HG02610 (cell line): ENCODE measurements around the gene ITPKB.
"Not testable (repeated sequence)": the region's sequence is repeated elsewhere in the genome, so short reads cannot be mapped to it uniquely, and the experiment has no call there.

Experiments
- ATAC-seq: cut with Tn5 transposase; IDR thresholded peaks from one replicate; pipeline ENCODE4 v1.9.1; 2021; ENCODE audit warnings: mild to moderate bottlenecking, moderate library complexity; ENCODE audit not compliant: unreplicated experiment

Gene ITPKB

DNA sequence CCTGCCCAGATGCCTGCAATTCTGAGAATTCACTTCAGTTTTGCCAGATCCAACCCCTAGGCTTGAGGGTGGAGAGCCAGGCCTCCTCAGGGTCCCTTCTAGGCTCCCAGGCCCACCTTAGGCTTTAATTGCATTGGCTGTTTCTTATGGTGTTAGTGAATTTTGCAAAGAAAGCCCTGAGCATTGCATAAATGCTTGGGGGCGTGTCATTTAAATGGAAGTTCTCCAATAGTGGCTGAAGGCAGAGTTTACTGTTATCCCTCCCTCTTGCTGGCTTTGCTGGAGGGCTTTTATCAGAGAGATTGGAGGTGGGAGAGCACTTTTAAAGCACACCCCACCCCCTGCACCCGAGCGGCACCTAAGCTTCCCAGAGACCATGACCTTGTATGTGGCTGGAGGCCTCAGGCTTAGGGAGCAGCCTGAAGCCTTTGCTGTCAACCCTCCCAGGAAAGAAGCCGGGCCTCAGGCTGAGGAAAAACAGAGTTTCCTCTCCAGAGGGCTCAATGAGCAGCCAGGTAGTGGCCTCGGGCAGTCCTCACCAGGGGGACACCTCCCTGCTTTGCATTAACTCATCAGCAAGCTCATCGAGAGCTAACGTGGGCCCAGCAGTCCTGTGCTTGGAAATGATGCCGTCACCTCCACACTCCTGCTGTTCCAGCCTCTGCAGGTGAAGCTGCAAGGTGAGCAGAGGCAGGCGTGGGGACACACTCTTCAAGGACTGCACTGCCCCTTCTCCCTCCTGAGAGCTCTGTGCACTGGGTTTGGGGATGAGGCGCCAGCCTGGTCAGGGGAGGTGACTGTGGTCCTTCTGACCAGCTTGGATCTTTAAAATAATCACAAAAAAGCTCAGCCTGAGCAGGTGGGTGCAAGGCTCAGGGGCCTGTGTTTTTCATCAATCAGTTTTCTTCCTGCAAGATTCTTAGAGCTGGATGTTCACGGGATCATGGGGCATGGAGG is 132.5 kb downstream of the ITPKB start:
- ATAC-seq: no peak

DNA sequence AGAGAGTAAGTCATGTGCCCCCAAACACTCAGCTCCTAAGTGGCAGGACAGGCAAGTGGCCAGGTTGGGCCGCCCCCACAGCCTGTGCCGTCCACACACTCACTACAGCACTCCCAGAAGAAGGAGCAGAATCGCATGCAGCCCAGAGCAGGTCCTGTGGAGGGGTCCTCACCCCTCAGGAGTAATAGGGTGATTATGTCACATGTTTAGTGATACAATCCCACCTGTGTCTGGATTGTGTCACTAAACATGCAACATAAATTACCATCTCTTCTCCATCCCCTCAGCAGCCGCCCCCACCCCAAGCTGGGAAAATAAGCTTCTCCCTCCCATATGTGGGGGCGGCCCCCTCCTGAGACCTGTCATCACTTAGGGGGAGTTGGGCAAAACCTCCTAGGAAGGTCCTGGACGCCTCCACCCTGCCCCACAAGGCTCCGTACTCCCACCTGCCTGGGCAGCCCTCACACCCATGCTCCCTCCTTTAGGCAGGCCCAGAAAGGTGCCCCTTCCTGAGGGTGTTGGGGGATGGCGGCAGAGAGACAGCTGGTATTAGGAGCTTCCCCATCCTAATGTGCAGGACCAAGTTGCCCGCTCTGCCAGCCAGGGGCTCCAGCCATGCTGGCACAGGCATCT is 133.6 kb downstream of the ITPKB start:
- no peak for ATAC-seq

DNA sequence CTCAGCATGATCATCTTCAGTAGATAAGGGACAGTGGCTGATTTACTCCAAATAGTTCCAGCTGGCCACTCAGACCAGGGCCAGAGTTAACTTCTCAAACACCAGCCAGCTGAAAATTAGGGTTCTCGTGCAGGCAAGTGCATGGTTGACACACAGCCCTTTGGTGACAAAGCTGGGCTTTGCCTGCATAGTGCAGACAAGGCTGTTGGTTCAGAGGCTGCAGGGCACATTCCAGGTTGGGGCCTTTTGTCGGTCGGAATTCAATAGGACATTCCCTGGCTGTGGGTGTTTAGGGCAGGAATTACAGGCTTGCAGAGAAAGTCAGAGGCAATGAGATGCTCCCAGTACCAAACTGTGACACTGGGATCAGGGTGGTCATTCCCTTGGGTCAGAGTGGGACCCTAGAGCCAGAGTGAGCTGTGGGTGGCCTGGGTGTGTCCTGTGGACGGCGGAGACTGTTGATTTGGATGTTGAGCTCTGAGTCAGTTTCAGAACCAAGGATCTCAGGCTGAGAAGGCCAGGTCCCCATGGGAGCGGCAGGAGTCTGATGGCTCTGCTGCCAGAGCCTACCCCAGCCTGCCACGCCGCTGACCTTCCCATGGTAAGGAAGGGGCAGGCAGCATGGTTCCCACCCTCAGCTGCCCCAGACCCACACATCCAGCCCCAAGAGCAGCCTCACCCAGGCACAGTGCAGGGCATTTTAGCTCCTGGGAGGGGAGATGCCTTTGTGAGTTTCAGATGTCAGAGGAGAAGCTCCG is 134.3 kb downstream of the ITPKB start:
- ATAC-seq: no peak

DNA sequence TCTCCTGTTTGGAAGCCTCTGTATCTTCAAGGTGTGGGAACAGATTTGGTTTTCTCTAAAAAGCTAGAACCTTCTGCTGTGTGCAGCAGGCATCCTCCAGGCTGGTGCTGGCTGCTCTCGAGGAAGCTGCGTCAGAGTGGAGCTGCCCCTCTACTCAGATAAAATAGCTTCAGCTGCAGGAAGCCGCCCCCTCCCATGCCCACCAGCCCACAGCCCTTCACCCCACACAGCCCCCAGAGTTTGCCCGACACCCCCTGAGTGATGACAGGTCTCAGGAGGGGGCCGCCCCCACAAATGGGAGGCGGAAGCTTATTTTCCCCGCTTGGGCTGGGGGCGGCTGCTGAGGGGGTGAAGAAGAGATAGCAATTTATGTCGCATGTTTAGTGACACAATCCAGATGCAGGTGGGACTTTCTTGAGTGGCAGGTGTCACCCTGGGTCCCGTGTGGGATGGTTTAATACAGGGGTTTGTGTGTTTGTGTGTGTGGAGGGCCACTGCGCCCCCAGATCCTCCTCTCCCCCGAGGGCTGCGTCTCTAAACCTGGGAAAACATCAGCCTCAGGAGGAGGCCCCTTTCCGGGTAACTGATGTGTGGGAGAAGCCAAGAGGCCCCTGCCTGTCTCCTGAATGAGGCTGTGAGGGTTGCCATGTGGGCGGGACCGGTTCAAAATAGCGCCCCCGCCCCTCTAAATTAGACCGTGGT is 135.1 kb downstream of the ITPKB start:
- no peak for ATAC-seq

DNA sequence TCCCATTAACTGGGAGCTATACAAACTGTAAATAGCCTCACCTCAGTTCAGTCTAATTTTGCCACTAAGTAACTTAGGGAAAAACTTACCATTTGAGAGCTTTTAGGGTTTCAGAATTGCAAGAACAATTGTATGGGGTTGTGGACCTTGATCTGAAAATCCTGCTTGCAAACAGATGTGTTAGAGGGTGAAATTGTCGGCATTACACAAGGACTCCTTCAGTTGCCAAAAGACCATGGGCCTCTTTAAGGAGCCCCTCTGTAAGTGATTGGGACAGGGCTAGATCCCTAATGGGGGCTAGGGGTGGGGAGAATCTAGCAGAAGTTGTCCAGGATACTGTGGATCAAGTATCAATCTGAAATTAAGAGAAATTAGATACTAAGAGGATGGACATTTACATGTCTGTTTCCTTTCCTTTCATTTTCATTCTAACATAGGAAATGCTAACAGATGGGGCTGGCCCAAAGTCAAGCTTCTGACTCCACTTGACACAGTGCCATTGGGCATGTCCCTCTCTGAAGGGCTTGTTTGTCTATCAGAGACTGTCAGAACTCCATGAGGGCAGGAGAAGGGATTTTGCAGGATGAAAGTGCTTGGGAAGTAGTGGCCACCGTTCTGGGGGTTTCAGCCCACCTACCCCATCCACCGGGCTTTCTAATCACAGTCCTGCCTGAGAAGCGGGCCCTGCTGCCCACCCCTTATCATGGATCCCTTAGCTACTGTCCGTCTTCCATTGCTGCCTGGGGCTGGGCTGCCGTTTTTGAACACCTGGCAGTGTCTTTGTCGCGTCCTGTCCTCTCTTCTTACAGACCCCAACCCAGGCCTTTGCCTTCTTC is 135.8 kb downstream of the ITPKB start:
- no peak for ATAC-seq

DNA sequence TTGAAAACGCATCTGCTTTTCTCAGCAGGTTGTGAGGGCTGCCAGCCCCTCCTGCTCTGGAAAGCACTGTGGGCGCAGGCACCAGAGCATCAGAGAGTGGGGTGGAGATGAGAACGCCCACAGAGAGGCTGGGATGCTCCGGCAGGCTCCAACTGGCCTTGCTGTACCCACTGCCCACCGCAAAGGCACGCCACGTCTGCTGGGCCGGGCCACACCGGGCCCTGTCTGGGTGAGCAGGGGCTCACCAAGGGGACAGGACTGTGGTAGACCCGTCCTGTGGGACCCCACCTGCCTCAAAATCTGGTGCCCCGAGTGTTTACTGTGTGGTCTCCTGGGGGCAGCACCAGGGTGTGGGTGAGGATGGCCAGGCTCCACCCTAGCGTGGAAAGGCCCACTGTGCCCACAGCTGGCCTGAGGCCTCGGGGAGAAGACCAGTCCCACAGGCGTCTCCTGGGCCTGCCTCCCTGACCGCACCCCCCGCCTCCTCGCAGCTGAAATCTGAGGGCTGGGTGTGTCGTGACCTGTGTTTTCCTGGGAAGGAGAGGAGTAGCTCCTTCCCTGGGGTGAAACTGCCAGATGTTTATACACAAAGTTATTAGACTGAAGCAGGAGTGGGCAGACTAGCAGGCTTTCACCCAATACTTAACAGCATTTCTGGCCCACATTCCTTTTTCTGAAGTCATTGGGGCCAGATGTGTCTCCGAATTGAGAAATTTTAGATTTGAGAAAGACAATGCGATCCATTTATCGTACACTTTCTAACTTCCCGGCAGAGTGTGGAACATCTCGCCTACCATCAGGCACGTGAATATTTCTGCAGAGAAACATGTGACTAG is 136.7 kb downstream of the ITPKB start:
- no peak for ATAC-seq

DNA sequence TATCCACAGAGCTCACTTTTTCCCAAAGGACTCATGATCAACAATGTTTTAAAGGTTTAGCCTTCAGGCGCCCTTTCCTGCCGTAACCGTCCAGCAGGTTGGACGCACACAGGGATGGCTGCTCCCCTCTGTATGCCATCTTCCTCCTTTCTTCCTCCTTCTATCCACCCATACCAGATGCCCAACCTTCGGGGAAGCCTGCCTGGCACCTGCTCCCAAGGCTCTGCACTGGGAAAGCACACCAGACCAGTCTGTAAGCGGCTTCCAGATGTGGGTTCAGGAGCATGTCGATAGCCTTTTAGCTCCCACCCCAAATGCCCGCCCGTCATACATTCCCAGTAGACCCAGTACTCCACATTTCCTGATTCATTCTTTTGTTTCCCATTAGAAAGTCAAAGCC is 137.6 kb downstream of the ITPKB start:
- ATAC-seq: no peak

DNA sequence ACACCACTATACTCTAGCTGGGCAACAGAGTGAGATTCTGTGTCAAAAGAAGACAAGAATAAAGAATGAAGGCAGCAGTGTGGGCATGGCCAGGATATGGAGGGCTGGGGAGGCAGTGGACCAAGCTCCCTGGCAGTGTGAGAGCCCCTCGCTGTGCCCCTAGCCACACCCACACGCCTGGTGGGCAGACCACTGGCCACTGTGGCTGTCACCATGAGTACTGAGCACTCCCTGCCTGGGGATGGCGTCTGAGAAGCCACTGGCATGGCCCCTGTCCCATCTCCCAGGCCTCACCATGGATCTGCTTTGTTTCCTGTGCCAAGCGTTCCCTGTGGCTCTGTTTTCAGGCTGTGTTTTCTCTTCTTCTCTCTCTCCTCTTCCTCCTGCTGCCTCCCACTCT is 138.8 kb downstream of the ITPKB start:
- no peak for ATAC-seq

DNA sequence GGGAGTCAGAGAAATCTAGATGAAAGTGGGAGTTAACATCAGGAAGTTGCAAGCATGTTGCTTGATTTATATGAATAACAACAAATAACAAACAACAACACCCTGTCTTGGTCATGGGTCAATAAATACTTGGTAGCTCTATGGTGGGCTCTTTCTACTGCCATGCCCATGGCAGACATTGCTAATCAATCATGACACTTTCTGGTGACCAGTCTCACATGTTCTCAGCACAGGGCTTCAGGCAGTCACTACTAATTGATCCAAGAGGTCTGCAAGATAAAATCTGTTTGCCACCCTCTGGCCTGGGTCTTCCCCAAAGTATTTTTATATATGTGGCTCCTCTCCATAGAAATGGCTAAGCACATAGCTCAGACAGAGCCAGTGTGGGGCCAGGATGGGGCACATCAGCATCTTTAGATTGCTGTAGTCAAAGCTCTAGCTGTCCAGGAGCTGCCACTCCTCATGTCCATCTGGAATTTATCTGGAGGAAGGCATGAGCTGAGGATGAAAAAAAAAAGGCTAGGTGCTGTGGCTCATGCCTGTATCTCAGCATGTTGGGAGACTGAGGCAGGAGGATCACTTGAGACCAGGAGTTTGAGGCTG is 139.3 kb downstream of the ITPKB start:
- ATAC-seq: no peak

DNA sequence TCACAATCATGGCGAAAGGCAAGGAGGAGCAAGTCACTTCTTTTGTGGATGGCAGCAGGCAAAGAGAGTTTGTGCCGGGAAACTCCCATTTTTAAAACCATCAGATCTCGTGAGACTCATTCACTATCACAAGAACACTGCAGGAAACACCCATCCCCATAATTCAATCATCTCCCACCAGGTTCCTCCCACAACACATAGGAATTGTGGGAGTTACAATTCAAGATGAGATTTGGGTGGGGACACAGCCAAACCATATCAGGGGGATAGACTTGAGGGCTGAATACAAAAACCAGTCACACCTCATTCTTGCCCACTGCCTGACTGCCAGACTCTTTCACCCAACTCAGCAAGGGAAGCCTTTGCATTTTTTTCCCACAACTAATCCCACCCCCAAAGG is 140.1 kb downstream of the ITPKB start:
- not testable (repeated sequence) for ATAC-seq

DNA sequence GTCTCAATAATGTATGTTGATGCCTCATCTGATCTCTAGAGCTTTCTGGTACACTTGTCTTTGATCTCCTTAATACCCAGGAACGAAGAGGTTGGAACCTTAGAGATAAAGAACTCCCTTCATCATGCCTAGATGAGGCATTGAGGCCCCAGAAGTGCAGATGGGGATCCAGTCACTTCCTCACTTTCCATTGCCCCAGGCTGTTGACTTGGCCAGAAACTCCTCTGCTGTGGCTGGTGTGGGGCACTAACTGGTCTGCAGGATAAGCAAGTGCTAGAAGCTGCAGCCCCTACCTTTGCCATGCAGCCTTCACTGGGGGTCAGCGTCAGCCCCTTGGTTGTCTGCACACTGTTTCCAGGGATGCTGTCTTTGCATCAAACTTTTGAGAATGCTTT is 140.6 kb downstream of the ITPKB start:
- no peak for ATAC-seq

DNA sequence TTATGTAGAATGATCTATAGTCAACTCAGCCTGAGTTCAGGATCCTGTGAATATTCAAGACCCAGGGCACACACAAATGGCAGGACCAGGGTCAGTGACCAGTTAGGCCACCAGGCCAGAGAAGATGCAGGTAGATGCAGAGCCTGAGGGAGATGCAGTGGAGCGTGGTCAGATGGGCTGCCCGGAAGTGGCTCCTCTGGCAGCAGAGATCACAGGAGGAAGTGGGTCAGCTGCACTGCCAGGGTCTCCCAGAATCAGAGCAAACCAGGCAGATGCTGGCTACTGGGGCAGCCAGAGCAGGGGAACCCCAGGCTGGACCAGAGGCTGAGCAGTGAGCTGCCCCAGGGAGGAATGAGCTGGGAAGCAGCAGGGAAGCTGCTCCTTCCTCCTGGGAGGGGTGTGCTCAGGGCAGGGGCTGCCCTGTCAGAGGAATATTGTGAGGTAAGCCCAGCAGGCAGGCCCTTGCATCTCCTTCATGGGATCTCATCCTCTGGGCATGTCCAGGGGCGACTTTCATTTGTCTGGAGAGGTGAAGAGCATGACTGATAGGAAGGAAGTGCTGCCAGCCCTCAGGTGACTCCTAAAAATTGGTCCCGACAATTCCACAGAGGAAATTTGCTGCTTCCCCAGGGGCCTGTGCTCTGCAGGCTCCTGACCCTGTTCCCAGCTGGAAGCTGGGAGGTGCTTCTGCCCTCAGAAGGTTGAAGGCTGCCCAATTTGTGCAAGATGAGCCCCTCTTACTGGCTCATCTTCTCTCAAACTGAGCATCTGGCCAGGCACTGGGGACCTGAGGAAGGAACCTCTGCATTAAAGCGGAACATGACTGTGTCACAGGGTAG is 141.2 kb downstream of the ITPKB start:
- ATAC-seq: no peak

DNA sequence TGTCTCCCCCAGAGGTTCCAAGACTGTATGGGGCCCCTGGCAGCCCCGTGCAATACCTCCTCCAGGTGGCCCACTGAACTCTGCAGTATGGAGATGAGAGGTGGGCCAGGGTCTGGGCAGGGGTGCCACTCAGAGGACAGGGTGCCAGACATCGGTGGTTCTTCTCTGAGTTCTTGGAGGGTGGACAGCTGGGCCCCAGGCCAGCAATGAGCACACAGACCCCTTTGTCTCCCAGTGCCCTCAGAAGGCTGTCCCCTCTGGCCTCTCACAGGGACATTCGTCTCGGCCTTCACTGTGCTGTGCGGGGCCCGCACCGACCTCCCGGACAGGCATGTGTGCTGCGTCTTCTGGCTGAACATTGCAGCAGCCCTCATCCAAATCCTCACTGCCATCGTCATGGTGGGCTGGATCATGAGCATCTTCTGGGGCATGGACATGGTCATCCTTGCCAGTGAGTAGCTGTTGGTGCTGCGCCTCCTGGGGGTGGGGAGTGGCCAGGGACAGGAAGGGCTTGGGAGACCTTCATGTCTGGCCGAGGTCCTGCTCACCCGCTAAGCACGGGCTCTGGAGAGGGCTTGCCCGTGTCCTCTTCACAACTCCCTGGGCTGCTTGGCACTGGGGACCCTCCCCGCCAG is 142.4 kb downstream of the ITPKB start:
- ATAC-seq: no peak

DNA sequence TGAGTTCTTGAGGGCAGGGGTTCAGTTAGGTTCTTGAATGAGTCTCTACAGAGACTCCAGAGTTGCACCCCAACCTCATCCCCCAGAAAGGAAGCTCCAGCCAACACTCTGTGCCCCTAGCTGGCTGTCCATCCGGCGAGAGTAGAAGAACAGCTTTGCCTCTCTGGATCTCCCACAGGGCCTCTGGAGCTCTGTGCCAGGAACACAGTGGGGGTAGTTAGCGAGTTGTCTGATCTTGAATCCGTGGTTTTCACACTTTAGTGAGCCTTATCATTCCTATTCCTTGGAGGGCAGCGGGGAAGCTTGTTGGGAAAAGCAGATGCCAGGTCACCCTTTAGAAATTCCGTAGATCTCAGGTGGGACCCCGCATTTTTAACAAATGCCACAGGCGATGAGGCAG is 145.5 kb downstream of the ITPKB start:
- ATAC-seq: no peak

DNA sequence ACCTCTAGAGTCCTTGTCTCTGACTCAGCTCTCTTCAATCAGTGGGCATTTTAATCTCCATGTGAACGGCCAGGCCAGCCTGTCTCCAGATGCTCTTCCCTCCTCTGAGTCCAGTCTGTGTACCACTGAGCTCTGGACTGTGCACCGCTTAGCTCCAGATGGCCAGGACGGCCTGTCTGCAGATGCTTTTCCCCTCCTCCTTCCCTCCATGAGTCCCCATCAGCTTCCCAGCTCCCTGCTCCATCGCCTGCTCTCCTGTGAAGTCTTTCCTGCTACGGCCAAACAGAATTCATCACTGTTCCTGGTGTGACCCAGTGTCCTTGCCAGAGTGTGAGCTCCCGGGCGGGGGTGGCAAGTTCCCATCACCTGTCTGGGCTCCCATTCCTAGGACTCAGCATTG is 148.5 kb downstream of the ITPKB start:
- no peak for ATAC-seq

DNA sequence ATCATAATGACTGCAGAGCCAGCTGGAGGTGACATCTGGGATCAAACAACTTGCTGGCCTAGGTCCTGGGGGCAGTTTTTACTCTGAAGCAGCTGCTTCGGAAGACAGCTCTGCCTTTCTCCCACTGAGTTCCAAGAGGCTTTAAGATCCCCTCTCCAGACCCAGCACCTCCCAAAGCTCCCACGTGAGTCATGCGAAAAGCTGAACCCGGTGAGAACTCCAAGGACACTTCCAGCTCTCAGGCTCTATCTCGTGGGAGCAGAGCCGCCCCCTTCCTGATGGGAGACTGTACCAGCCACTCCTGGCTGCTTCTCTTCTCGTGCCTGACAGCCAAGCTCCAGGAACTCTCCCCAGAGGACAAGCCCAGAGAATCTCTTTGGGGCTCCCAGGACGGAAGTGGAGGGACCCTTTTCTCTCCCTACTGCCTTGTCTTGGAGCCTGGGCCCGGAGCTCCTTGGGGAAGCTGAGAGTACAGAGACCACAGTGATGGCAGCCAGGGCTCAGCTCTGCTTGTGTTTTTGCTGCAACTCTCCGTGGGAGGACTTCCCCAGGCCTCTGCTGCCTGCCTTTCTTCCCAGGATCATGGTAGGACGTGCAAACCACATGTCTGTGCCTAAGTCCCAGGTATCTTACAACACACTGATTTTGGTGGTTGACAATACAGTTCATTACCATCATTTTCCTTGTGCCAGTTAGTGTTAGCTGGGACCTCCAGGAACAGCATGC is 149.9 kb downstream of the ITPKB start:
- no peak for ATAC-seq

DNA sequence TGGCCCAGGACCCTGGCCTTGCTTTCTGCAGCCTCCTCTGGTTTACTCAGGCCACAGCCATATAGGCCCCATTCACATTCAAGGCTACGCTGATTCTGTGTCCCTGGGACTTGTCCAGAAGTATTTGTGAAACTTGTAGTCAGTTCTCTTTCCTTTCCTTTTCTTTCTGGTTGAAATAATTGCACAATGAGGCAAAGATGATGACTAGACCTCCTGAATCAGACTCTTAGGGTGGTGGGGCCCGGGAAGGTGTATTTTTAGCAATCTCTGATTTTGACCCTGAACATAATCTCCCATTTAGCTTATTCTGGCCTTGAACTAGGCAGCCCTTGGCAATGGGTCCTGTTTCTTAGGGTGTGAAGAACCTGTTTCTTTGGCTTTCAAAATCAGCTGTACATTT is 150.6 kb downstream of the ITPKB start:
- no peak for ATAC-seq
